ENCODE measurements around the gene LHX6.
A peak's percentile ranks its signal among the peaks of the same experiment; 100 is the strongest.

Gene LHX6

DNA sequence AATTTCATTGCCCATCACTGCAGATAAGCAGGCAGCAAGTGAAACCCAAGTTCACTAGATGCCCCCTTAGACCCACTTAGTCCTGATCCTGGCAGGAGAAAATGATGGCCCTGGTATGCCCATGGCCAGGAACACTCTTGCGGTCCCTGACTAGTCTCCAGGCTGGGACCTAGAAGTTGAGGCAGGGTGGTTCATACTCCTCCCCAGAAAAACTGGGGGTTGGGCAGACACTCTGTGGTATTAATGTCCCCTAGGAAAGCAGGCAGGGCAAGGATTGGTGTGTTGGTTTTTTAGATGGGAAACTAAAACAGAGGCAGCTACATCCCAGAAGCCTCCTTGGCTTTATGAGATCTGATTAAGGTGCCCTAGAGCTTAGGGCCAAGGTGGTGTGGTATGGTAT, 13.1 kb downstream of the LHX6 start:
- DNase-seq, result no peak

- DNase-seq, result no peak
Measured at GRCh38 chr9:122214507-122214906, 14.2 kb downstream of the LHX6 start.

DNA sequence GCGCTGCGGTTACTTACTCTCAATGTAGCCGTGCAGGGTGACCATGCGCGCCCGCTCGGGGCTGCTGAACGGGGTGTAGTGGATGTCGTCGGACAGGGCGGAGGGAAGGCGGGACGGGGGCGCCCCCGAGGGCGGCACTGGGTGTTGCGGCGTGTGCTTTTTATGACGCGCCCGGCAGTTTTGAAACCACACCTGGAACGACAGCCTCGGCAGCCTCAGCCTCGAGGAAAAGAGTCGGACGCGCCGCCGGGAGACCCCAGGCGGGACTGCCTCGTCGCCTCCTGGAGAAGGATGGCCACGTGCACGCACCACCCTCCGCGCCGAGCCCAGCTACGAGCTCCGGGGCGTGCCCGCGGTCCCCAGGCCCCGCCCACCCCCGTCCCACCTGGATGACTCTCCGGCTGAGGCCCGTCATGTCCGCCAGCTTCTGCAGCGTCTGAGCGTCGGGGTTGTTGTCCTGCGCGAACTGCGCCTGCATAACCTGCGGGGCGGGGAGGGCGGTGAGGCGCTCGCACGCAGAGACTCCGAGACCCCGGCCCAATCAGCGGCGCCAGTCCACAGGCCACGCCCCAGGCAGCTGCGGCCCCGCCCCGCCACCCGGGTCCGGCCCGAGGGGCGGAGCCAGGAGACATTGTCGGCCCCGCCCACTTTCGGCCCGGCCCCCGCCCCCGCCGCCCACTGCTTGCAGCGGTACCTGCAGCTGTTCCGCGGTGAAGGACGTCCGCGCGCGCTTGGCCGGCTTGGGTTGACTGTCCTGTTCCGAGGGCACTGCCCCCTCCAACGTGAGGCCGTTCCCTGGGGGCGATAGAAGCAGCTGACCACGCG, 15.0 kb downstream of the LHX6 start:
- peak; percentile 15 for DNase-seq

DNA sequence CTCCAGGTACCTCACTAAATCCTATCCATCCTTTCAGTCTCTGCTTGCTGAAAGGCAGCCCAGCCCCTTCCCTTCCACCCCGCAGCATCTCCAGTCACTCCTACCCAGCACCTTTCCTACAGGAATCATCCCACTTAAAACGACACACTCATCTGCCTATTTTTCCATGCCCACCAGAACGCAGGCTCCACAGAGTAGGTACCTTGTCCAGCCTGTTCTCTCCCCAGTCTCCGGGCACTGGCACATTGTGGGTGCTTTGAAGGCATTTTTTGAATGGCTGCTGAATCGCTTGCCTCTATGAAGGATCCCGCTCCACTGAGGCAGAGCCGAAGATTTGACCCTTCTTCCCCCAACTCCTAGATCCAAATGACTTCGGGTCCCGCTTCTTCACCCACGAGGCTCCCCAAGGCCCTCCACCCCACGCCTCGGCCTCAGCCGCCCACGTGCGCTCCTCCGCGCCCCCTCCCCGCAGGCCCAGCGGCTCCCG, 15.6 kb downstream of the LHX6 start:
- no peak for DNase-seq

DNA sequence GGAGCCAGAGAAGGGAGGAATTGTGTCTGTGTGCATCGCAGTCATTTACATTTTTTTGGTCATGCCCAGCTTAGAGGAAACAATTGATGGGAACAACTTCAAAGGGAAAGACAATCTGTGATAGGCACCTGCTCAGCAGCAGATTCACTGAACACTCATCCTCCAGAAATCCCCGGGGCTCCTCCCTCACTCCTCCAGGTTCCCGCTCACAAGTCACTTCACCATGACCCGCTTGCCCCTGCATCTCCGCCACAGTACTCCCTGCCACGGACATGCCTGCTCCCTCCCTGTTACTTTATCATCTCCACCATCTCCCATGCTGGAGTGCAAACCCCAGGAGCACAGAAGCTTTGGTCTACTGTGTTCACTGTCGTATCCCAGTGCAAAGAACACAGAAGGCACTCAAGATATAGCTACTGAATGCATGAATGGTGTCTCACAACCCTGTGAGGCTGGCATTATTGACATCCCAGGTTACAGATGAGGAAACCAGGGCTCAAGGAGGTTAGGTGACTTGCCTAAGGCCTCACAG, 16.2 kb downstream of the LHX6 start:
- DNase-seq, result no peak

DNA sequence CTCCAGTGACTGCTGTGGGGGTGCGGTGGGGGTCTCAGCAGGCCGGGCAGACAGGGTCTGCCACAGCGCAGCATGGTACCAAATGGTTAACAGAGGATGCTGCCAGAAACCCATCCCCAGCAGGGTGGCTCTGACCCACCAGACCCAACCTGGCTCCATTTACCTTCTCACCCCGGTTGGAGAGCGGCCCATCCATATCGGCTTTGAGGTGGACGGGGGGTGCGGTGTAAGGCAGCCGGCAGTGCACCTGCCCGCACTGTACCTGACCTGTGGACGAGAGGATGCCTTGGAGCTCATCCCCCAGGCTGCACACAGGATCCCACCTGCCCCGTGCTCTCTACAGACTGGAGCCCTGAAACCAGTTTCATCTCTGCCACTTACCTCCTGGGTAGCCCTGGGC, 19.3 kb downstream of the LHX6 start:
- no peak for DNase-seq

DNA sequence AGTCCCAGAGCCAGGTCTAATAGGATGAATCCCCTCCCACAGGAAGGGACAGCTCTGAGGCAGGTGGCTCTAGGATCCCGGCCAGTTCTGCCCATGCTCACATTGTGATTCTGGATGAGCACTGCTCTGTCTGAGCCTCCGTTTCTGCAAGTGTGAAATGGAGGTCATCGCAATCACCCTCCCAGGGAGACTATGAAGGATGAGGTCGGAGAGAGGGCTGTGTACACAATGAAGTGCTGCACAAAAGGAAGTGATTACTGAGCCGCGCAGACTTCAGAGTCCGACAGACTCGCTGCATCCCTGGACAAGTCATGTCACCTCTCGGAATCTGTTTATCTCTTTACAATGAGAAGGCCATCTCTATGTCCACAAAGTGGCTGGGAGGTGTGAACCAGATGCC, 21.7 kb downstream of the LHX6 start:
- no peak for DNase-seq

DNA sequence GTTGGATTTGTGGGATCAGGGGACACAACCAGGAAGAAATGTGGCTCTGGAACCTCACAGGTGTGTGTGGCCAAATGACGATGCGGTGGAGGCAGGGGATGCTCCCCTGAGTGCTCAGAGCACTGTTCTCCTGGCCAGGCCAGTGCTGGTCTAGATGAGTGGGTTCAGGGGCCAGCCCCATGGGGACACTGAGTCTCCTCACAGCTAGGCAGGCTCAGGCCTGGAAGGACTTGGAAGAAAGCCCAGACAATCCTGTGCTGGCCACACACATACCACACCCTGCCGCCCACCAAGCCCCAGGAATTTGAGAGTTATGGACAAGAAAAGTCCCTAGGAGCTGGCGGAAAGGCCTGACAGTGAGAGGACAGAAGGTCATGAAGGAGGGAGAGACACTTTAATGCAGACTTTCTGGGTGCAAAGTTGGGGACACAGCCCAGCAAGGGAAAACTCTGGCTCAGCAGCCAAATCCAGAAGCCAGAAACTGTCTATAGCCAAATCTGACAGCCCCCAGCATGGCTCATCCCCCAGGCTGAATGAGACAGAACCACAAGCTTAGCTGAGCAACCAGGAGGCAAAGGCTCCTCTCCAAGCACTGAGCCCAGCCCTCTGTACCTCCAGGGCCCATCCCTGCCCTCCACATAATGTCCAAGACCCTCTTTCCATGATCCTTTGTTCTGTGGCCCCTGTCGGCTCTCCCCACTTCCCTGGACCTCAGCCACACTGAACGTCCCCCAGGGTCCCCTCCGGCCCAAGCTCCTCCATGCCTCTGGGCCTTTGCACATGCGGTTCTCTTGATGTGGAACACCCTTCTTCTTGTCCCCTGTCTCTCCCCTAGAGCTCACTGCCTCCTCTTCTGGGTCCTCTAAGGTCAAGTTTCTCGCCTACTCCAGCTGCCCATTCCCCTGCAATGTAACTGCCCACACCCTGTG, 22.4 kb downstream of the LHX6 start:
- no peak for DNase-seq

- no peak for DNase-seq
Measured at GRCh38 chr9:122205176-122205575, 23.6 kb downstream of the LHX6 start.

DNA sequence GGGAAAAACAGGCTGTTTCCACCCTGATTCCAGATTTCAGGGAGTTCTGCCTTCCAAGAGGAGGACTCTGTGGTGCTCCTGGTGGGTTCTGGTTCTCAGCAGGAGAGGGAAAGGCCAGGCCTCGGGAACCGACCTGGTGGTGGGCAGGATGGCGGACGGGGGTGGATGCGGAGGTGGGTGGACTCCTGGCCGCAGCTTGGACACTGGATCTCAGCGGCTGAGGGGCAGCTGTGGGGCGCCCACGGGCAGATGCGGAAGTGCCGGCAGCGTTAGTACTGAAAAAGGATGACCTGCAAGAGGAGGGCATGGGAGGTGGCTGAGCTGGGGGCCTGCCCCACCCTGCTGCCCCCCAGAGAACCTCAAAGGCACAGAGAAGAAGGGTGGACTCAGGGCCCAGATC, 24.3 kb downstream of the LHX6 start:
- DNase-seq, result no peak

GRCh38 chr9:122204055-122204454, 24.7 kb downstream of the LHX6 start:
- no peak for DNase-seq

DNA sequence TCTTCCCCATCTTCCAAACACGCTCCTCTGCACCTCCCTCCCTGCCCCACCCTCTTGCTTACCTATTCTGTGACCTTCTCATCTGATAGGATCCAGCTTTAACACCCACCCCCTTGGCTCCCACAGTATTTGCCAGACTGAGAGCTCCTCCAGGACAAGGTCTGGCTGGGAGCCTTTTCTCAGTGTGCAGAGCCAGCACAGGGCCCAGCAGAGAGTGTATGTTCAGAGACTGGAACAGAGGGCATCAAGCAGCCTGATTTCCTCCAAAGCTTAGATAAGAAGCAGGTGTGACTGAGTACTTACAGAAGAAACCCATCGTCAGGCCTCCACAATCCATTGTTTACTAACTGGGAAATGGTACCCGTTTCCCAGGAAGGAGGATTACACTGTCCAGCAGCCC, 26.6 kb downstream of the LHX6 start:
- DNase-seq, result no peak

- no peak for DNase-seq
Measured at GRCh38 chr9:122201641-122202040, 27.1 kb downstream of the LHX6 start.

DNA sequence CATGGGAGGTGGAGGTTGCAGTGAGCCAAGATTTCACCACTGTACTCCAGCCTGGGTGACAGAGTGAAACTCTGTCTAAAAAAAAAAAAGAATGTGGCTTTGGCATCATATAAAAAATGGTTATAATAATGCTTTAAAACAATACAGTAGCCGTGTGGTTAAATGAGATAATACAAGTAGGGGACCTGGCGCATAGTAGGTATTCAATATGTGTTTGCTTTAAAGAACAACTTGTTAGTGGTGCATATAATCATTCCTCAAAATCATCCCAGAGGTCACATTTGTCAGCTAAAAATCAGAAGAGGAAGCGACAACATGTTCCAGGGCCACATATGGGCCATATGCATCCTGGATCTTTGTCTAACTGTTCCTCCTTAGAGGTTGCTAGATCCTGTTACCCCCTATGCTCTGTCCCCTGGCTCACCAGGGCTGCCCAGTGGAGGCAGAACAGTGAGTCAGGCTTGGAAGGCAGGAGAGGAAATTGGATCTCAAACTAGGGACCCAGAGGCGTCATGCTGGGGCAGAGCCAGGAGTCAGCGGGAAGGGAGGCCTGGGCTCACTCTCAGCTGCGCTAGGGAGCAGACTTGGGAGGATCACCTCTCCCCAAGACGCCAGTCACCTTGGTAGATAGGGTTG, 27.7 kb downstream of the LHX6 start:
- no peak for DNase-seq

DNA sequence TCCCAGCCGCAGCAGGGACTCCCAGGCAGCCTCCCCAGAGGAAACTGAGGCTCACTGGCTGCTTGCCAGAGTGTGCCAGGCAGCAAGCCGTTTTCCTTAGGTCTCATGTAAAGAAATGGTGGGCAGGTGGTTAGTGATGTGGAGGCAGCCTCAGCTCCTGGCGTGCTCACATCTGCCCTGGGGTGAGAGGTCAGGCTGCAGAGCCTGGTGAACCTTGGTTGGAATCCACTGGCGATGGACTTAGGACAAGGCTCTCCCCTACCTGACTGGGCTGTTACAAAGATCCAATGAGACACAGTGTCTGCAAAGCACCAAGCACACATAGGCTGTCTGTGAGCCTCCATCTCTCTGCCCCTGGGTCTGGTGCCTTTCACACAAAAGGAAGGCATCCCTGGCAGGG, 30.9 kb downstream of the LHX6 start:
- DNase-seq, result no peak

DNA sequence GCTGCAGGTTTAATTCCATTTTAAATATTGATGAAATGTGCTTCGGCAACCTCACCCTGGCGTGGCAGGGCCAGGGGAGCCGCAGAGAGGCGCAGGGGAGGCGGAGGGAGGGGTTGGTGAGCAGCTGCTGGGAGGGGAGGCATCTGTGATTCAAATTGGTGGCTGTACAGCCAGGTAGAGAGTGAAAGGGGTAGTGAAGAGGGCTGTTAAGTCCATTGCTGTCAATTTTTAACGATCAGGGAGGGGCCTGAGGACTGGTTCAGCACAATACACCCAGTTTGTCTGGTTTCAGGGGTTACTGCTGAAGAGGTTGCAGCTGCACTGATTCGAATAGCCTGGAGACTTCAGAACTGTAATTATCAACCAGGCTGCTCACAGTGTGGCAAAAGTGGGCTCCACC, 31.3 kb downstream of the LHX6 start:
- no peak for DNase-seq

DNA sequence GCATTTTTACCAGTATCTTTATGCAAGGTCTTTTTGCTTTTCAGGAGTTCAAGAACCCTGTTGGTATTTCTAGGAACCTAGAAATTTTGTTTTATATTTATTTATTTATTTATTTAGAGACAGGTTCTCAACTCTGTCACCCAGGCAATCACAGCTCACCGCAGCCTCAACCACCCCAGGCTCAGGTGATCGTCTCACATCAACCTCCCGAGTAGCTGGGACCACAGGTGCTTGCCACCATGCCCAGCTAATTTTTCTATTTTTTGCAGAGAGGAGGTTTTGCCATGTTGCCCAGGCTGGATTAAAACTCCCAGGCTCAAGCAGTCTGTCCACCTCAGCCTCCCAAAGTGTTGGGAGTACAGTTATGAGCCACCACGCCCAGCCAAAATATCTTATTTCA, 32.9 kb downstream of the LHX6 start:
- no peak for DNase-seq

- no peak for DNase-seq
Measured at GRCh38 chr9:122193651-122194050, 35.1 kb downstream of the LHX6 start.

DNA sequence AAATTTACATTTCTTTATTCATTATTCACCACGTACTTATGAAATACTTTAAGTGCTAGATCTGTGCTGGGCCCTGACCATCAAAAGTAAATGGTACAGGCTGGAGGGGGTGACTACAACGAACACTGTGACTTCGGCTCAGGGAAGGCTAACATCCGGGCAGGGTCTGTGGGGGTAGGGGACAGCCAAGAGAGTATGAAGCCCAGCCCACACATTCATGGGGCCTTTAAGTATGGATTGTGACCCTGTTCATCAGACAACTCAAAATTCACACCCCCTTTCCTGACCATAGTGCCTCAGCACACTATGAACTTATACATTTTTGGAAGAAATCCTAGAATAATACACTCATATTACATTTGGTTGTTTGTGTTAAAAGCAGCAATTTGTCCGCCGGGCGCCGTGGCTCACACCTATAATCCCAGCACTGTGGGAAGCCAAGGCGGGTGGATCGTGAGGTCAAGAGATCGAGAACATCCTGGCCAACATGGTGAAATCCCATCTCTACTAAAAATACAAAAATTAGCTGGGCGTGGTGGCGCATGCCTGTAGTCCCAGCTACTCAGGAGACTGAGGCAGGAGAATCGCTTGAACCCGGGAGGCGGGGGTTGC, 35.7 kb downstream of the LHX6 start:
- no peak for DNase-seq

GRCh38 chr9:122192261-122192875, 36.4 kb downstream of the LHX6 start:
- no peak for DNase-seq

GRCh38 chr9:122191584-122191983, 37.2 kb downstream of the LHX6 start:
- DNase-seq, result no peak
